WTC11 (cell line): ENCODE measurements around the gene AVP. TPM values are rescaled to one million over a fixed set of nuclear protein-coding genes. Genes with fewer than 3 reads are reported as not detected.
A peak's percentile ranks its signal among the peaks of the same experiment; 100 is the strongest.

Source experiments
- ATAC-seq: fragments of 200-7000 bp; cut with Tn5 transposase; 2 replicates; pipeline ENCODE4 v1.10.0; 2021; ENCODE audit warnings: mild to moderate bottlenecking, moderate library complexity
- CTCF ChIA-PET: fragments of 300-600 bp; sonication (Branson Sonifier 250); formaldehyde crosslinking; loops from one replicate; lab custom pipeline; 2021; ENCODE audit warnings: antibody characterized with exemption; lab: Charles Lee
- POLR2A ChIA-PET: fragments of 350-600 bp; sonication (Branson Sonifier 250); formaldehyde crosslinking; loops from one replicate; lab custom pipeline; 2021; ENCODE audit warnings: antibody characterized with exemption; lab: Charles Lee
- DNase-seq: peaks from one replicate; pipeline ENCODE4 v3.0.0; 2021; ENCODE audit warnings: low spot score
- H3K27ac Mint-ChIP-seq: 2 replicates; pipeline ENCODE4 v1.8.0; 2021; ENCODE audit warnings: mixed read lengths
- H3K27me3 Mint-ChIP-seq: 2 replicates; pipeline ENCODE4 v1.8.0; 2021; ENCODE audit warnings: low read depth, mild to moderate bottlenecking, moderate library complexity, mixed read lengths
- H3K36me3 Mint-ChIP-seq: 2 replicates; pipeline ENCODE4 v1.8.0; 2021; ENCODE audit warnings: mixed read lengths
- H3K4me1 Mint-ChIP-seq: 2 replicates; pipeline ENCODE4 v1.8.0; 2022; ENCODE audit warnings: mixed read lengths
- H3K4me3 Mint-ChIP-seq: 2 replicates; pipeline ENCODE4 v1.8.0; 2021; ENCODE audit warnings: mild to moderate bottlenecking, moderate library complexity, mixed read lengths
- H3K9me3 Mint-ChIP-seq: 2 replicates; pipeline ENCODE4 v1.8.0; 2021; ENCODE audit warnings: mixed read lengths
- CREM ChIP-seq: sonication (generic); formaldehyde crosslinking; IDR thresholded peaks from 2 replicates; pipeline ENCODE4 v1.8.1; 2022; ENCODE audit warnings: mild to moderate bottlenecking, missing genetic modification reagents, moderate library complexity
- ELF4 ChIP-seq: sonication (generic); formaldehyde crosslinking; IDR thresholded peaks from 2 replicates; pipeline ENCODE4 v1.8.1; 2022; ENCODE audit warnings: low read depth, mild to moderate bottlenecking, moderate library complexity, missing genetic modification reagents
- FOXK1 ChIP-seq: sonication (generic); formaldehyde crosslinking; IDR thresholded peaks from 2 replicates; pipeline ENCODE4 v1.8.0; 2022; ENCODE audit warnings: mild to moderate bottlenecking, moderate library complexity, missing genetic modification reagents
- IRF2 ChIP-seq: sonication (generic); formaldehyde crosslinking; IDR thresholded peaks from 2 replicates; pipeline ENCODE4 v1.8.0; 2022; ENCODE audit warnings: low read depth, missing genetic modification reagents, borderline replicate concordance
- NFATC4 ChIP-seq: fragments of 250-450 bp; sonication (Bioruptor Pico); IDR thresholded peaks from 2 replicates; pipeline ENCODE4 v1.9.0; 2021; ENCODE audit warnings: mild to moderate bottlenecking
- NR1H2 ChIP-seq: sonication (generic); formaldehyde crosslinking; IDR thresholded peaks from 2 replicates; pipeline ENCODE4 v1.9.0; 2021; ENCODE audit warnings: mild to moderate bottlenecking, moderate library complexity, missing genetic modification reagents
- SOX15 ChIP-seq: fragments of 250-450 bp; sonication (Bioruptor Pico); IDR thresholded peaks from 2 replicates; pipeline ENCODE4 v1.9.0; 2021; ENCODE audit warnings: mild to moderate bottlenecking
- TP53 ChIP-seq: sonication (generic); formaldehyde crosslinking; IDR thresholded peaks from 2 replicates; pipeline ENCODE4 v1.8.1; 2023; ENCODE audit warnings: mild to moderate bottlenecking, missing genetic modification reagents
- total RNA-seq: library from RNA; stranded (reverse); gene quantifications from 3 replicates; pipeline ENCODE4 v1.2.3, GENCODE V29; 2021
- TF ChIP-seq, protein P1 (sequence below): fragments of 250-450 bp; sonication (Bioruptor Pico); IDR thresholded peaks from 2 replicates; pipeline ENCODE4 v1.9.0; 2021; ENCODE audit warnings: mild to moderate bottlenecking
- TF ChIP-seq, protein P2 (sequence below): fragments of 250-450 bp; sonication (Bioruptor Pico); IDR thresholded peaks from 2 replicates; pipeline ENCODE4 v1.9.0; 2021; ENCODE audit warnings: mild to moderate bottlenecking, borderline replicate concordance
- TF ChIP-seq, protein P3 (sequence below): fragments of 250-450 bp; sonication (Bioruptor Pico); IDR thresholded peaks from 2 replicates; pipeline ENCODE4 v1.8.0; 2021; ENCODE audit warnings: mild to moderate bottlenecking
- TF ChIP-seq, protein P4 (sequence below): sonication (generic); formaldehyde crosslinking; IDR thresholded peaks from 2 replicates; pipeline ENCODE4 v1.8.0; 2022; ENCODE audit warnings: missing genetic modification reagents
- TF ChIP-seq, protein P5 (sequence below): sonication (generic); formaldehyde crosslinking; conservative IDR thresholded peaks from 2 replicates; pipeline ENCODE4 v1.8.1; 2022; ENCODE audit warnings: mild to moderate bottlenecking, missing genetic modification reagents
- TF ChIP-seq, protein P6 (sequence below): sonication (generic); formaldehyde crosslinking; IDR thresholded peaks from 2 replicates; pipeline ENCODE4 v1.8.0; 2023; ENCODE audit warnings: mild to moderate bottlenecking, missing genetic modification reagents
- TF ChIP-seq, protein P7 (sequence below): sonication (generic); formaldehyde crosslinking; IDR thresholded peaks from 2 replicates; pipeline ENCODE4 v1.8.1; 2023; ENCODE audit warnings: mild to moderate bottlenecking, missing genetic modification reagents, borderline replicate concordance

The AVP gene
- total RNA-seq, 1 experiment from 2014 or later = 0.50 TPM

DNA sequence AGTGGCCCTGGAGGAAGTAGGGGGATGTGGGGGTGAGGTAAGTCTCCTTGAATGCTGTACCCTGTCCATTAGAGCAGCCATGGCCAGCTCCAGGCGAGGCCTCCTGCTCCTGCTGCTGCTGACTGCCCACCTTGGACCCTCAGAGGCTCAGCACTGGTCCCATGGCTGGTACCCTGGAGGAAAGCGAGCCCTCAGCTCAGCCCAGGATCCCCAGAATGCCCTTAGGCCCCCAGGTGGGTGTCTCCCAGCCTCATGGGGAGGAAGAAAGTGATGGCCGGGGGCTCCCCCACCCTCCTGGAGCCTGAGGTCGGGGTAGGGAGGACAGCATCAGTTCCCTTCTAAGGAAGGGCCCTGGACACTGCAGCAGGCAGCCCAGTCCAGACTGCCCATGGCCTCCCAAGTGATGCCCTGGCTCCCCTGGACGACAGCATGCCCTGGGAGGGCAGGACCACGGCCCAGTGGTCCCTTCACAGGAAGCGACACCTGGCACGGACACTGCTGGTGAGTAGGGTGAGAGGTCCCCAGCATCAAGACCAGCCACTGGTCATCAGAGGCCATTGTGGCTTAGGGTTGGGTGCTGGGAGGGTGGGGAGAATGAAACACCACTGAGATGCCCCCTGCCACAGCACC lies 40.1 kb downstream of the AVP start:
- ChIA-PET CTCF (interaction anchor here (1.2 to 2.7 kb wide), 3 partner anchors 9 to 288 kb away, joined by 3 to 13 read pairs (median 4); no protein-coding TSS in a partner anchor), POLR2A (no interaction called here)
- TF ChIP-seq, protein P1, sequence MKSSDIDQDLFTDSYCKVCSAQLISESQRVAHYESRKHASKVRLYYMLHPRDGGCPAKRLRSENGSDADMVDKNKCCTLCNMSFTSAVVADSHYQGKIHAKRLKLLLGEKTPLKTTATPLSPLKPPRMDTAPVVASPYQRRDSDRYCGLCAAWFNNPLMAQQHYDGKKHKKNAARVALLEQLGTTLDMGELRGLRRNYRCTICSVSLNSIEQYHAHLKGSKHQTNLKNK (CRISPR knock-in tag) = no peak
- TF ChIP-seq SOX15 (CRISPR knock-in tag) = no peak
- TF ChIP-seq FOXK1 = no peak
- no peak for TF ChIP-seq NFATC4 (CRISPR knock-in tag)
- no peak for TF ChIP-seq IRF2 (CRISPR knock-in tag)
- no peak for TF ChIP-seq CREM
- no peak for TF ChIP-seq TP53 (CRISPR knock-in tag)
- TF ChIP-seq, protein P2, sequence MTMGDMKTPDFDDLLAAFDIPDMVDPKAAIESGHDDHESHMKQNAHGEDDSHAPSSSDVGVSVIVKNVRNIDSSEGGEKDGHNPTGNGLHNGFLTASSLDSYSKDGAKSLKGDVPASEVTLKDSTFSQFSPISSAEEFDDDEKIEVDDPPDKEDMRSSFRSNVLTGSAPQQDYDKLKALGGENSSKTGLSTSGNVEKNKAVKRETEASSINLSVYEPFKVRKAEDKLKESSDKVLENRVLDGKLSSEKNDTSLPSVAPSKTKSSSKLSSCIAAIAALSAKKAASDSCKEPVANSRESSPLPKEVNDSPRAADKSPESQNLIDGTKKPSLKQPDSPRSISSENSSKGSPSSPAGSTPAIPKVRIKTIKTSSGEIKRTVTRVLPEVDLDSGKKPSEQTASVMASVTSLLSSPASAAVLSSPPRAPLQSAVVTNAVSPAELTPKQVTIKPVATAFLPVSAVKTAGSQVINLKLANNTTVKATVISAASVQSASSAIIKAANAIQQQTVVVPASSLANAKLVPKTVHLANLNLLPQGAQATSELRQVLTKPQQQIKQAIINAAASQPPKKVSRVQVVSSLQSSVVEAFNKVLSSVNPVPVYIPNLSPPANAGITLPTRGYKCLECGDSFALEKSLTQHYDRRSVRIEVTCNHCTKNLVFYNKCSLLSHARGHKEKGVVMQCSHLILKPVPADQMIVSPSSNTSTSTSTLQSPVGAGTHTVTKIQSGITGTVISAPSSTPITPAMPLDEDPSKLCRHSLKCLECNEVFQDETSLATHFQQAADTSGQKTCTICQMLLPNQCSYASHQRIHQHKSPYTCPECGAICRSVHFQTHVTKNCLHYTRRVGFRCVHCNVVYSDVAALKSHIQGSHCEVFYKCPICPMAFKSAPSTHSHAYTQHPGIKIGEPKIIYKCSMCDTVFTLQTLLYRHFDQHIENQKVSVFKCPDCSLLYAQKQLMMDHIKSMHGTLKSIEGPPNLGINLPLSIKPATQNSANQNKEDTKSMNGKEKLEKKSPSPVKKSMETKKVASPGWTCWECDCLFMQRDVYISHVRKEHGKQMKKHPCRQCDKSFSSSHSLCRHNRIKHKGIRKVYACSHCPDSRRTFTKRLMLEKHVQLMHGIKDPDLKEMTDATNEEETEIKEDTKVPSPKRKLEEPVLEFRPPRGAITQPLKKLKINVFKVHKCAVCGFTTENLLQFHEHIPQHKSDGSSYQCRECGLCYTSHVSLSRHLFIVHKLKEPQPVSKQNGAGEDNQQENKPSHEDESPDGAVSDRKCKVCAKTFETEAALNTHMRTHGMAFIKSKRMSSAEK (CRISPR knock-in tag) = no peak
- TF ChIP-seq NR1H2 (CRISPR knock-in tag) = no peak
- TF ChIP-seq, protein P3, sequence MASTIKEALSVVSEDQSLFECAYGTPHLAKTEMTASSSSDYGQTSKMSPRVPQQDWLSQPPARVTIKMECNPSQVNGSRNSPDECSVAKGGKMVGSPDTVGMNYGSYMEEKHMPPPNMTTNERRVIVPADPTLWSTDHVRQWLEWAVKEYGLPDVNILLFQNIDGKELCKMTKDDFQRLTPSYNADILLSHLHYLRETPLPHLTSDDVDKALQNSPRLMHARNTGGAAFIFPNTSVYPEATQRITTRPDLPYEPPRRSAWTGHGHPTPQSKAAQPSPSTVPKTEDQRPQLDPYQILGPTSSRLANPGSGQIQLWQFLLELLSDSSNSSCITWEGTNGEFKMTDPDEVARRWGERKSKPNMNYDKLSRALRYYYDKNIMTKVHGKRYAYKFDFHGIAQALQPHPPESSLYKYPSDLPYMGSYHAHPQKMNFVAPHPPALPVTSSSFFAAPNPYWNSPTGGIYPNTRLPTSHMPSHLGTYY (CRISPR knock-in tag) = no peak
- TF ChIP-seq, protein P4, sequence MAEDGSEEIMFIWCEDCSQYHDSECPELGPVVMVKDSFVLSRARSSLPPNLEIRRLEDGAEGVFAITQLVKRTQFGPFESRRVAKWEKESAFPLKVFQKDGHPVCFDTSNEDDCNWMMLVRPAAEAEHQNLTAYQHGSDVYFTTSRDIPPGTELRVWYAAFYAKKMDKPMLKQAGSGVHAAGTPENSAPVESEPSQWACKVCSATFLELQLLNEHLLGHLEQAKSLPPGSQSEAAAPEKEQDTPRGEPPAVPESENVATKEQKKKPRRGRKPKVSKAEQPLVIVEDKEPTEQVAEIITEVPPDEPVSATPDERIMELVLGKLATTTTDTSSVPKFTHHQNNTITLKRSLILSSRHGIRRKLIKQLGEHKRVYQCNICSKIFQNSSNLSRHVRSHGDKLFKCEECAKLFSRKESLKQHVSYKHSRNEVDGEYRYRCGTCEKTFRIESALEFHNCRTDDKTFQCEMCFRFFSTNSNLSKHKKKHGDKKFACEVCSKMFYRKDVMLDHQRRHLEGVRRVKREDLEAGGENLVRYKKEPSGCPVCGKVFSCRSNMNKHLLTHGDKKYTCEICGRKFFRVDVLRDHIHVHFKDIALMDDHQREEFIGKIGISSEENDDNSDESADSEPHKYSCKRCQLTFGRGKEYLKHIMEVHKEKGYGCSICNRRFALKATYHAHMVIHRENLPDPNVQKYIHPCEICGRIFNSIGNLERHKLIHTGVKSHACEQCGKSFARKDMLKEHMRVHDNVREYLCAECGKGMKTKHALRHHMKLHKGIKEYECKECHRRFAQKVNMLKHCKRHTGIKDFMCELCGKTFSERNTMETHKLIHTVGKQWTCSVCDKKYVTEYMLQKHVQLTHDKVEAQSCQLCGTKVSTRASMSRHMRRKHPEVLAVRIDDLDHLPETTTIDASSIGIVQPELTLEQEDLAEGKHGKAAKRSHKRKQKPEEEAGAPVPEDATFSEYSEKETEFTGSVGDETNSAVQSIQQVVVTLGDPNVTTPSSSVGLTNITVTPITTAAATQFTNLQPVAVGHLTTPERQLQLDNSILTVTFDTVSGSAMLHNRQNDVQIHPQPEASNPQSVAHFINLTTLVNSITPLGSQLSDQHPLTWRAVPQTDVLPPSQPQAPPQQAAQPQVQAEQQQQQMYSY (CRISPR knock-in tag) = no peak
- TF ChIP-seq, protein P5, sequence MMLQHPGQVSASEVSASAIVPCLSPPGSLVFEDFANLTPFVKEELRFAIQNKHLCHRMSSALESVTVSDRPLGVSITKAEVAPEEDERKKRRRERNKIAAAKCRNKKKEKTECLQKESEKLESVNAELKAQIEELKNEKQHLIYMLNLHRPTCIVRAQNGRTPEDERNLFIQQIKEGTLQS (CRISPR knock-in tag) = no peak
- no peak for TF ChIP-seq ELF4 (CRISPR knock-in tag)
- TF ChIP-seq, protein P6, sequence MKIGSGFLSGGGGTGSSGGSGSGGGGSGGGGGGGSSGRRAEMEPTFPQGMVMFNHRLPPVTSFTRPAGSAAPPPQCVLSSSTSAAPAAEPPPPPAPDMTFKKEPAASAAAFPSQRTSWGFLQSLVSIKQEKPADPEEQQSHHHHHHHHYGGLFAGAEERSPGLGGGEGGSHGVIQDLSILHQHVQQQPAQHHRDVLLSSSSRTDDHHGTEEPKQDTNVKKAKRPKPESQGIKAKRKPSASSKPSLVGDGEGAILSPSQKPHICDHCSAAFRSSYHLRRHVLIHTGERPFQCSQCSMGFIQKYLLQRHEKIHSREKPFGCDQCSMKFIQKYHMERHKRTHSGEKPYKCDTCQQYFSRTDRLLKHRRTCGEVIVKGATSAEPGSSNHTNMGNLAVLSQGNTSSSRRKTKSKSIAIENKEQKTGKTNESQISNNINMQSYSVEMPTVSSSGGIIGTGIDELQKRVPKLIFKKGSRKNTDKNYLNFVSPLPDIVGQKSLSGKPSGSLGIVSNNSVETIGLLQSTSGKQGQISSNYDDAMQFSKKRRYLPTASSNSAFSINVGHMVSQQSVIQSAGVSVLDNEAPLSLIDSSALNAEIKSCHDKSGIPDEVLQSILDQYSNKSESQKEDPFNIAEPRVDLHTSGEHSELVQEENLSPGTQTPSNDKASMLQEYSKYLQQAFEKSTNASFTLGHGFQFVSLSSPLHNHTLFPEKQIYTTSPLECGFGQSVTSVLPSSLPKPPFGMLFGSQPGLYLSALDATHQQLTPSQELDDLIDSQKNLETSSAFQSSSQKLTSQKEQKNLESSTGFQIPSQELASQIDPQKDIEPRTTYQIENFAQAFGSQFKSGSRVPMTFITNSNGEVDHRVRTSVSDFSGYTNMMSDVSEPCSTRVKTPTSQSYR (CRISPR knock-in tag) = no peak
- TF ChIP-seq, protein P7, sequence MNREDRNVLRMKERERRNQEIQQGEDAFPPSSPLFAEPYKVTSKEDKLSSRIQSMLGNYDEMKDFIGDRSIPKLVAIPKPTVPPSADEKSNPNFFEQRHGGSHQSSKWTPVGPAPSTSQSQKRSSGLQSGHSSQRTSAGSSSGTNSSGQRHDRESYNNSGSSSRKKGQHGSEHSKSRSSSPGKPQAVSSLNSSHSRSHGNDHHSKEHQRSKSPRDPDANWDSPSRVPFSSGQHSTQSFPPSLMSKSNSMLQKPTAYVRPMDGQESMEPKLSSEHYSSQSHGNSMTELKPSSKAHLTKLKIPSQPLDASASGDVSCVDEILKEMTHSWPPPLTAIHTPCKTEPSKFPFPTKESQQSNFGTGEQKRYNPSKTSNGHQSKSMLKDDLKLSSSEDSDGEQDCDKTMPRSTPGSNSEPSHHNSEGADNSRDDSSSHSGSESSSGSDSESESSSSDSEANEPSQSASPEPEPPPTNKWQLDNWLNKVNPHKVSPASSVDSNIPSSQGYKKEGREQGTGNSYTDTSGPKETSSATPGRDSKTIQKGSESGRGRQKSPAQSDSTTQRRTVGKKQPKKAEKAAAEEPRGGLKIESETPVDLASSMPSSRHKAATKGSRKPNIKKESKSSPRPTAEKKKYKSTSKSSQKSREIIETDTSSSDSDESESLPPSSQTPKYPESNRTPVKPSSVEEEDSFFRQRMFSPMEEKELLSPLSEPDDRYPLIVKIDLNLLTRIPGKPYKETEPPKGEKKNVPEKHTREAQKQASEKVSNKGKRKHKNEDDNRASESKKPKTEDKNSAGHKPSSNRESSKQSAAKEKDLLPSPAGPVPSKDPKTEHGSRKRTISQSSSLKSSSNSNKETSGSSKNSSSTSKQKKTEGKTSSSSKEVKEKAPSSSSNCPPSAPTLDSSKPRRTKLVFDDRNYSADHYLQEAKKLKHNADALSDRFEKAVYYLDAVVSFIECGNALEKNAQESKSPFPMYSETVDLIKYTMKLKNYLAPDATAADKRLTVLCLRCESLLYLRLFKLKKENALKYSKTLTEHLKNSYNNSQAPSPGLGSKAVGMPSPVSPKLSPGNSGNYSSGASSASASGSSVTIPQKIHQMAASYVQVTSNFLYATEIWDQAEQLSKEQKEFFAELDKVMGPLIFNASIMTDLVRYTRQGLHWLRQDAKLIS = no peak
- Mint-ChIP-seq H3K36me3 (peaks cover 31% of the 10 kb centered on the region), H3K9me3 (no peaks in the 10 kb centered on the region), H3K4me1 (peaks cover 26% of the 10 kb centered on the region), H3K4me3 (peak overlapping the region; percentile 80; the same call in 1 of the 2 replicates), H3K27me3 (no peaks in the 10 kb centered on the region), H3K27ac (no peak overlapping the region)
- ATAC-seq = no peak
- no peak for DNase-seq
